ENCODE results near the gene ENG. TPM values are rescaled to one million over a fixed set of nuclear protein-coding genes. Genes with fewer than 3 reads are reported as not detected.
A peak's percentile ranks its signal among the peaks of the same experiment; 100 is the strongest.
"Not testable (repeated sequence)": the region's sequence is repeated elsewhere in the genome, so short reads cannot be mapped to it uniquely, and the experiment has no call there.

ENG gene
- total RNA-seq, 3 donors from 2014 or later, result 18.3 to 35.5 (median 34.8) TPM

DNA sequence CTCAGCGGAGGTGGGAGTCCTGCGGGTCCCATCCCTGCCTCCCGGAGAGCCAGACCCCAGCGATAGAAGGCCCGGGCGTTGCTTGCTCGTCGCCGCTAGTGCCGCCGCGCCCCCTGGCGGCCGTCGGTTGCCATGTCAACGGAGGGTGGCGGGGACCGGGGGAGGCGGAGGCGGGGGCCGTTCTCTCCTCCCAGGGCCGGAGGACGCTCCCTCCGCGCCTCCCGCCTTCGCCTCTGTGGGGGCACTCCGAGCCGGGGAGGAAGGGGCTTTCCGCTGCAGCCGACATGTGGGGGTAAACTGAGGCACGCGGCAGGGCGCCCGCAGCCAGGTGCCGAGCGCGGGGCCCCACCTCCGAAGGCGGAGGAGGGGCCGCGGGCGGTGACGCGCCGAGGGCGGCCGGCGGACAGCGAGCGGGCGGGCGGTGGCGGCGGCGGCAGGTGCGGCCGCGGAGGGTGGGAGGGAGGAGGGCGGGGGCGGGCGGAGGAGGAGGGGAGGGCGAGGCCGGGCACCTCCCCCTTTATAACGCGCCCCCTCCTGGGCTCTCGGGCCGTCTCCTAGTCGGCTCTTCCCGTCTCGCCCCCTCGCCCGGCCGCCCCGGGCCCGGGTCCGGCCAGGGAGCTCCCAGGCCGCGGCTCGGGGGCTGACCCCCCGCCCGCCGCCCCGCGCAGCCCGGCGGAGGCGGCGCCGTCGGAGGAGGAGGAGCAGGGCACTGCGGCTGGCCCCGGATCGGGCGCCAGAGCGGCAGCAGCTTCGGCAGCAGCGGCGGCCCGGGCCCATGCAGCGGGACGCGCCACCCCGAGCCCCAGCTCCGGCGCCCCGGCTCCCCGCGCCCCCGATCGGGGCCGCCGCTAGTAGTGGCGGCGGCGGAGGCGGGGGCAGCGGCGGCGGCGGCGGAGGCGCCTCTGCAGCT, 69.2 kb downstream of the ENG start:
- peaks cover 27% of the 10 kb centered on the region for H3K4me1 ChIP-seq (ENCODE audit: low read depth)
- peak; percentile 88 to 93 (median 93) for DNase-seq

GRCh38 chr9:127783111-127784008, 71.1 kb downstream of the ENG start:
- TF ChIP-seq CTCF (IDR thresholded peaks at IDR 0.05), result no peak
- ATAC-seq (peak; percentile 12), DNase-seq (peak; percentile 60 to 92 (median 74))
- Histone ChIP-seq H3K4me1 (ENCODE audit: low read depth) (peaks cover 23% of the 10 kb centered on the region), H3K4me3 (no peak overlapping the region), H3K36me3 (ENCODE audit: low read depth) (peaks cover 12% of the 10 kb centered on the region), H3K9me3 (no peaks in the 10 kb centered on the region)
- intact Hi-C loops (cut with DNase I, micrococcal nuclease), result loop anchor here in 1 of 2 donors (5.0 kb wide), 1 partner anchor 46 kb away; the partner anchor contains the start of gene TOR2A

More for the DNA sequence above, 69.2 kb downstream of the ENG start:
- intact Hi-C loops (cut with DNase I, micrococcal nuclease), result no loop called here
- TF ChIP-seq CTCF (IDR thresholded peaks at IDR 0.05), result peak; percentile 70
- ATAC-seq, result peak; percentile 80
- Histone ChIP-seq H3K9me3 (no peaks in the 10 kb centered on the region), H3K36me3 (ENCODE audit: low read depth) (peaks cover 27% of the 10 kb centered on the region), H3K4me3 (peak overlapping the region; percentile 93)

DNA sequence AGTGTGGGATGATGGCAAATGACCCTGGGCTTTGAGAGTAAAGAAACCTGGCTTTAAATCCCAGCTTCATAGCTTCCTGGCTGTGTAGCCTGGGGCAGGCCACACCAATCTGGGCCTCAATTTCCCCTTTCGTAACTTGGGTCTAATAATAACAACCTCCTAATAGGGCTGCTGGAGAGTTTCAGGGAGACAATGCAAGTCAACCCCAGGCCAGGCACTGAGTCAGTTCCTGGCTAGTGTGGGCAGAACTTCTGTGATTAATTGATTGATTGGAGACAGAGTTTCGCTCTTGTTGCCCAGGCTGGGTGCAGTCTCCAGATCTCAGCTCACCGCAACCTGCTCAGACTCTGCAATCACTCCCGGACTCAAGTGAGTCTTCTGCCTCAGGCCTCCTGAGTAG, 72.7 kb downstream of the ENG start:
- Histone ChIP-seq H3K4me3 (no peak overlapping the region), H3K4me1 (ENCODE audit: low read depth) (peaks cover 13% of the 10 kb centered on the region), H3K9me3 (no peaks in the 10 kb centered on the region), H3K36me3 (ENCODE audit: low read depth) (no peaks in the 10 kb centered on the region)
- DNase-seq, result no peak
- no peak for ATAC-seq
- intact Hi-C loops (cut with DNase I, micrococcal nuclease), result loop anchor here in 1 of 2 donors (5.0 kb wide), 1 partner anchor 45 kb away; the partner anchor contains the start of gene TOR2A
- no peak for TF ChIP-seq CTCF (IDR thresholded peaks at IDR 0.05)

- H3K4me1 ChIP-seq (ENCODE audit: low read depth), result peaks cover 12% of the 10 kb centered on the region
- DNase-seq; ATAC-seq; H3K4me3 ChIP-seq; H3K9me3 ChIP-seq; H3K36me3 ChIP-seq (ENCODE audit: low read depth): not testable (repeated sequence)
- intact Hi-C loops (cut with DNase I, micrococcal nuclease), result loop anchor here in 1 of 2 donors (5.0 kb wide), 1 partner anchor 44 kb away; the partner anchor contains the start of gene TOR2A
Measured at GRCh38 chr9:127780909-127781308, 73.5 kb downstream of the ENG start.

- Histone ChIP-seq H3K4me3 (no peak overlapping the region), H3K36me3 (ENCODE audit: low read depth) (no peaks in the 10 kb centered on the region), H3K9me3 (no peaks in the 10 kb centered on the region), H3K4me1 (ENCODE audit: low read depth) (peaks cover 12% of the 10 kb centered on the region)
- no peak for ATAC-seq
- DNase-seq, result no peak
- intact Hi-C loops (cut with DNase I, micrococcal nuclease), result loop anchor here in 1 of 2 donors (5.0 kb wide), 1 partner anchor 43 kb away; the partner anchor contains the start of gene TOR2A
- no peak for TF ChIP-seq CTCF (IDR thresholded peaks at IDR 0.05)
Measured at GRCh38 chr9:127780126-127780885, 74.2 kb downstream of the ENG start.

All from mucosa of descending colon (tissue), 3 donors.